Activated CD8-positive, alpha-beta T cell treated with anti-CD3 and anti-CD28 coated beads for 36 hours (primary cell): ENCODE measurements around the gene IL17B. TPM values are rescaled to one million over a fixed set of nuclear protein-coding genes. Genes with fewer than 3 reads are reported as not detected.

Source experiments
- ATAC-seq: fragments of 200-7000 bp; cut with Tn5 transposase; one replicate; pipeline ENCODE4 v1.10.0; 2021; ENCODE audit warnings: mild to moderate bottlenecking, moderate library complexity
- CTCF ChIA-PET: fragments of 350-600 bp; sonication (Branson Sonifier 250); formaldehyde crosslinking; loops from one replicate; lab custom pipeline; 2021; ENCODE audit warnings: antibody characterized with exemption; lab: Charles Lee
- POLR2A ChIA-PET: fragments of 350-600 bp; sonication (Branson Sonifier 250); formaldehyde crosslinking; loops from one replicate; lab custom pipeline; 2021; ENCODE audit warnings: antibody characterized with exemption; lab: Charles Lee
- DNase-seq: peaks from one replicate; pipeline ENCODE4 v3.0.0-alpha.2; 2020
- H3K27ac Mint-ChIP-seq: one replicate; pipeline ENCODE4 v1.8.0; 2021; ENCODE audit warnings: mild to moderate bottlenecking, mixed read lengths
- H3K27me3 Mint-ChIP-seq: one replicate; pipeline ENCODE4 v1.8.0; 2021; ENCODE audit warnings: mixed read lengths
- H3K36me3 Mint-ChIP-seq: one replicate; pipeline ENCODE4 v1.8.0; 2021; ENCODE audit warnings: low read depth, mixed read lengths
- H3K4me1 Mint-ChIP-seq: one replicate; pipeline ENCODE4 v1.8.0; 2021; ENCODE audit warnings: low read depth, mixed read lengths
- H3K4me3 Mint-ChIP-seq: one replicate; pipeline ENCODE4 v1.8.0; 2021; ENCODE audit warnings: mild to moderate bottlenecking, moderate library complexity, mixed read lengths
- H3K9me3 Mint-ChIP-seq: one replicate; pipeline ENCODE4 v1.8.0; 2021; ENCODE audit warnings: mixed read lengths
- CTCF ChIP-seq: fragments of 200-600 bp; IDR thresholded peaks from one replicate; pipeline ENCODE4 v1.8.0; 2022; ENCODE audit warnings: antibody characterized with exemption, mild to moderate bottlenecking
- intact Hi-C: fragments of 100-400 bp; cut with micrococcal nuclease; formaldehyde crosslinking; loops from one replicate; pipeline ENCODE4 v1.10.0; 2022
- total RNA-seq, 2 experiments: library from RNA; stranded (reverse); gene quantifications; one replicate each; pipeline ENCODE4 v1.2.3, GENCODE V29; 2021

The IL17B gene
- total RNA-seq, 2 experiments from 2014 or later: not detected

- no peak overlapping the region for H3K27ac Mint-ChIP-seq
- no peaks in the 10 kb centered on the region for H3K27me3 Mint-ChIP-seq
- no peak for ATAC-seq
Observed at GRCh38 chr5:149387982-149388381, 8.9 kb upstream of the IL17B start.

GRCh38 chr5:149387081-149387631 is 8.1 kb upstream of the IL17B start:
- Mint-ChIP-seq H3K27ac (no peak overlapping the region), H3K4me3 (no peak overlapping the region), H3K27me3 (no peaks in the 10 kb centered on the region), H3K9me3 (no peaks in the 10 kb centered on the region), H3K36me3 (no peaks in the 10 kb centered on the region), H3K4me1 (no peaks in the 10 kb centered on the region)
- intact Hi-C loops: no loop called here
- ATAC-seq (no peak), DNase-seq (no peak)
- ChIA-PET POLR2A (interaction anchor here (0.7 kb wide), 1 partner anchor 86 kb away, joined by 4 read pairs; no protein-coding TSS in a partner anchor), CTCF (interaction anchor here (1.0 to 4.8 kb wide), 6 partner anchors 15 to 178 kb away, joined by 3 to 25 read pairs (median 6); no protein-coding TSS in a partner anchor)
- TF ChIP-seq CTCF: no peak

More at GRCh38 chr5:149387982-149388381, 8.9 kb upstream of the IL17B start:
- no peaks in the 10 kb centered on the region for H3K9me3 Mint-ChIP-seq
- CTCF ChIA-PET: interaction anchor here (1.0 to 4.8 kb wide), 5 partner anchors 16 to 177 kb away, joined by 3 to 25 read pairs (median 7); no protein-coding TSS in a partner anchor
- TF ChIP-seq CTCF: no peak
- H3K36me3 Mint-ChIP-seq: no peaks in the 10 kb centered on the region
- intact Hi-C loops: no loop called here
- no peaks in the 10 kb centered on the region for H3K4me1 Mint-ChIP-seq
- H3K4me3 Mint-ChIP-seq: no peak overlapping the region
- POLR2A ChIA-PET: no interaction called here
- DNase-seq: no peak

- H3K36me3 Mint-ChIP-seq: no peaks in the 10 kb centered on the region
- H3K4me3 Mint-ChIP-seq: no peak overlapping the region
- no peaks in the 10 kb centered on the region for H3K9me3 Mint-ChIP-seq
- ChIA-PET POLR2A (no interaction called here), CTCF (interaction anchor here (0.8 to 4.8 kb wide), 7 partner anchors 14 to 195 kb away, joined by 3 to 25 read pairs (median 4); partner anchors contain the start of gene ARHGEF37)
- ATAC-seq: no peak
- no peak for DNase-seq
- intact Hi-C loops: no loop called here
- H3K27ac Mint-ChIP-seq: no peak overlapping the region
- H3K27me3 Mint-ChIP-seq: no peaks in the 10 kb centered on the region
- peaks cover 4% of the 10 kb centered on the region for H3K4me1 Mint-ChIP-seq
- no peak for TF ChIP-seq CTCF
Observed at GRCh38 chr5:149386166-149386565, 7.1 kb upstream of the IL17B start.

- Mint-ChIP-seq H3K4me3 (no peak overlapping the region), H3K36me3 (no peaks in the 10 kb centered on the region), H3K4me1 (peaks cover 4% of the 10 kb centered on the region), H3K9me3 (no peaks in the 10 kb centered on the region), H3K27ac (no peak overlapping the region), H3K27me3 (no peaks in the 10 kb centered on the region)
- intact Hi-C loops: loop anchor here (5.0 kb wide), 1 partner anchor 49 kb away; no protein-coding TSS in a partner anchor
- ChIA-PET POLR2A (no interaction called here), CTCF (interaction anchor here (0.8 to 3.8 kb wide), 7 partner anchors 38 to 235 kb away, joined by 3 to 42 read pairs (median 7); partner anchors contain the start of gene GRPEL2)
- DNase-seq: no peak
- TF ChIP-seq CTCF: no peak
- ATAC-seq: no peak
Observed at GRCh38 chr5:149383399-149383798, 4.3 kb upstream of the IL17B start.
